ENCODE results near the gene STK11.

DNA sequence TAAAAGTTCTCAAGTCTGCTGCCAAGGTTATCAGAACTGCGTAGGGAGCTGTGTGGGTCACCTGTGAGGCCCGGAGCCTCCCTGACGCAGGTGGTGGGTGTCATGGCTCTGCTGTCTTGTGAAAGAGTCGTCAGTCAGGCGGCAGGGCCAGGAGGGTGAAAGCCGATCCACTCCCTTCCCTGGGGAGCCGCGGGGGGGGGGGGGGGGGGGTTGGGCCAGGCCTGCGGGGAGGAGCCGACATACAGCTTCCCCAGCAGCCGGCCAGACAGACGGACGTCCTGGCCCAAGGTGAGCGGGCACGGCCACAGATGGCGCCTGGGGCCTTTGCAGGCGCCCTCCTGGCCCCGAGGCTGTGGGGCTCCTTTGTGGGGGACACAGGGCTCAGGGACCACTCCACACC, 43.9 kb upstream of the STK11 start:
- TF ChIP-seq, protein P1, sequence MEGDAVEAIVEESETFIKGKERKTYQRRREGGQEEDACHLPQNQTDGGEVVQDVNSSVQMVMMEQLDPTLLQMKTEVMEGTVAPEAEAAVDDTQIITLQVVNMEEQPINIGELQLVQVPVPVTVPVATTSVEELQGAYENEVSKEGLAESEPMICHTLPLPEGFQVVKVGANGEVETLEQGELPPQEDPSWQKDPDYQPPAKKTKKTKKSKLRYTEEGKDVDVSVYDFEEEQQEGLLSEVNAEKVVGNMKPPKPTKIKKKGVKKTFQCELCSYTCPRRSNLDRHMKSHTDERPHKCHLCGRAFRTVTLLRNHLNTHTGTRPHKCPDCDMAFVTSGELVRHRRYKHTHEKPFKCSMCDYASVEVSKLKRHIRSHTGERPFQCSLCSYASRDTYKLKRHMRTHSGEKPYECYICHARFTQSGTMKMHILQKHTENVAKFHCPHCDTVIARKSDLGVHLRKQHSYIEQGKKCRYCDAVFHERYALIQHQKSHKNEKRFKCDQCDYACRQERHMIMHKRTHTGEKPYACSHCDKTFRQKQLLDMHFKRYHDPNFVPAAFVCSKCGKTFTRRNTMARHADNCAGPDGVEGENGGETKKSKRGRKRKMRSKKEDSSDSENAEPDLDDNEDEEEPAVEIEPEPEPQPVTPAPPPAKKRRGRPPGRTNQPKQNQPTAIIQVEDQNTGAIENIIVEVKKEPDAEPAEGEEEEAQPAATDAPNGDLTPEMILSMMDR (IDR thresholded peaks at IDR 0.05; ENCODE audit: insufficient read depth, low read depth, low read length): no peak
- TF ChIP-seq EZH2 (IDR thresholded peaks at IDR 0.05; ENCODE audit: insufficient read depth, low read length): no peak
